ENCODE results near the gene LCE4A.
"Not testable (repeated sequence)": the region's sequence is repeated elsewhere in the genome, so short reads cannot be mapped to it uniquely, and the experiment has no call there.

- not testable (repeated sequence) for TF ChIP-seq POLR2A, CTCF, POLR2AphosphoS5, EP300 (IDR thresholded peaks at IDR 0.05)
Observed at GRCh38 chr1:152685823-152686222, 22.1 kb upstream of the LCE4A start, which contains the start of gene LCE2B.

Data from suprapubic skin (tissue), 4 donors.